Medulla oblongata (tissue), 1 donor: Measurements from ENCODE around the gene ARL6IP5.

ENCODE experiments used
- DNase-seq: peaks from one replicate; pipeline ENCODE4 v3.0.0-alpha.2; 2015; ENCODE audit errors: extremely low spot score

Gene ARL6IP5

DNA sequence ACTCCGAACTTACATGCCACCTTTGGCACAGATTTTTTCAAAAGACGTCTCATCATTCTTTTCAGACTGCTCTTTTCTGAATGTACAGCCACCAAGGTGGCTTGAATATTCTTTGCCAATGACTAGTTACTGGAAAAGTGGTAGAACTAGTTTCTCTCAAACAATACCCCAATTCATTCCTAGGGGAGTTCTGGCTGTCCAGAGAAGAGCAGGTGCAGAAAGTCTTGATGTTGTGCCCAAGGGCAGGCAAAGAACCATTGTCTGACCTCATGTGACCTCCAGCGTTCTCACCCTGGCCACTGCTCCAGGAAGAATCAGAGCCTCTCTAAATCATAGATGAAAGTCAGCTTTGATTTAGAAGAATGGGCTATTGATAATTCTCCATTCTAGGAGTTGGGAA lies 32.2 kb downstream of the ARL6IP5 start:
- peak; percentile 90 for DNase-seq

DNA sequence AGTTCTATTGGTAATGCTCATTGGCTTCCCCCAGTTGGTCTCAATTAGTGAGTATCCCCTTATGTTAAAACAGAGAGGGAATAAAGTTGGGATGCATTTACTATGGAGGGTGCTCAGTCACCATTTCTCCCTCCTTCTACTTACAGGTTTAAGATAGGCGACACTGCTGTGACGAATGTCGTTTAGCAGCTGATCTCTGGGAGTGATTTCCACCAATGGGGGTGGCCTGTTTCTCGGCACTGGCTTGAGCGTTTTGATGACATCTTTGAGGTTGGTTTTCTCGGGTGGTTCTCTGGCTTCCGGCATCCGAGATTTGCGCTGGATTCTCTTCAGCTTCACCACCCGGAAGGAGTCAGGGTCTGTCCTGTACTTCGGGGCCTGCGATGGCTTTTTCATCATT lies 33.8 kb downstream of the ARL6IP5 start:
- no peak for DNase-seq

GRCh38 chr3:69119138-69119537 lies 34.4 kb downstream of the ARL6IP5 start:
- no peak for DNase-seq

- no peak for DNase-seq
Observed at GRCh38 chr3:69119681-69120080, 34.9 kb downstream of the ARL6IP5 start.

DNA sequence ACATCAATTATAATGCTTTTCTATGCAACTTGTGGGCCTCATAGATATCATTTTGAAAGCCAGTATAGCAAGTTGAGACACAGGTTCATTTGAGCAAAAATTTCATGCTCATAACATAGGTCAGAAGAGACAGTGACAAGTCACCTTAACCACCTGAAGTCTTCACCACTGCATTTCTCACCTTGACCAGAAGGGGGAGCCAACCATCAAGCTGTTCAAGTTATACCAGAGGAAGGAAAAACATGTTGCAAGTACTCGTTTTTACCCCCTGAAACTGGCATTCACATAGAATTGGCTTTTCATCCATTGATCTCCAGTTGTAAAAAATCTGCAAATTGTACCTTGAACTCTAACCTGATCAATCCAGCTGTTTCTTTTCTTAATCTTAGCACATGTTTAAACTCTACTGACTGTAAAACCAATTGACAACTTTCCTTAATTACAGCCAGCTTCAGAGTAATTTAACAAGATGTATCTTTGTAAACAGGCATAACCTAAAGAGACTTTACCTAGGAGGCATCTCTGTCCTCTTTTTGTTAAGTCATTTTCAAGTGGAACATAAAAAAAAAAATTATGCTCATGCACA lies 36.2 kb downstream of the ARL6IP5 start:
- peak; percentile 93 for DNase-seq

- no peak for DNase-seq
Observed at GRCh38 chr3:69121513-69121912, 36.8 kb downstream of the ARL6IP5 start.

DNA sequence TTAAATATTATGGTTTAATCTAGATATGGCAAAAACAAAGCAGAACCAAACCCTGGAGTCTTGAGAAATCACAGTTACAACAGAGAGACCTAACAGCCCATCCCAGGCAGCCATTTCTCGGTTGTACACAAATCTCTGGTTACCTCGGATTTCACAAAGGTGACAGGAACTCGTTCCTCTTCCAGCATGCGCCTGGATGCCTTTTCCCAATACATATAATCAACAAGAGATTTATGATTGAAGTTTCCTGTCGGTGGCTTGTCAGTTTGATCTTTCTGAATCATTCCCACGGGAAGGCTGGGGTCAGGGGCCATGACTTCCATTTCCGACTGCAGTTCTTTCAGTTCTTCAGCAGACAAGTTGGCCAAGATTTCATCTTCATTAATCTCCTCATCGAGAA lies 37.2 kb downstream of the ARL6IP5 start:
- DNase-seq: no peak

- DNase-seq: no peak
Observed at GRCh38 chr3:69122403-69122802, 37.7 kb downstream of the ARL6IP5 start, which contains the start of gene LMOD3. Gene LMOD3, minus strand, starts transcription at chr3:69122595. Its CDS starts 209 bp downstream, at chr3:69122386.

DNA sequence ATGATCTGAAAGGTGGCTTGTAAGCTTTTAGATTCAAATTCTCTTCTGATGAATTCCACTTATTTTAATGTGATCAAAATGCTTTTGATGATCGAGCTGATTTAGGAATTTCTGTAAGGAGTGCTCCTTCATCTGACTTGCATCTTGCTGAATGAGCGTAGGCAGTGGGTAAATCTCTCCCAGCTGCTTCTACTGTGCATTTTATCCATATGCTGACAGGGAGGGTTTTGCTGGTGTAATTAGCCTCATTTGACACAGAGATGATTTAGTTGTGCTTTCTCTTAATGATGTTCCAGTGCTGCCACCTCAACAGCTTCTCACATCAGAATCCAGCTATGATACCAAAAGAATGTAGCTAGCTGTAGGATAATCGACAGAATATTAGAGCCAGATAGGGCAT lies 41.5 kb downstream of the ARL6IP5 start:
- DNase-seq: no peak

DNA sequence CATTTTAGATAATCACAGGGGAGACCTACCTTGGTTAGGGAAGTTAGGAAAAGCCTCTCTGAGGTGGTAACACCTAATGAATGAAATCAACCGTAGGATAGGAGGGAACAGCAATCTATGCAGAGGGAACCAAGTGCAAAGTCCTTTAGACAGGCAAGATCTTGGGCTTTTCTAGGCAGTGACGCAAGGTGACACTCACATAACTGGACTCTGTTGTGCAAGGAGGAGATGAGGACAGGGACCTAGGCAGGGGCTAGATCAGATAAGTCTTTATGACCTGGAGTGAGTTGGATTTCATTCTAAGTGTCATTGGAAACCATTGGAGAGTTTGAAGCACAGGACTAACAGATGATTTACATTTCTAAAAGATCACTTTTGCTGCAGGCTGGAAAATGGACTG lies 42.3 kb downstream of the ARL6IP5 start:
- DNase-seq: no peak

- no peak for DNase-seq
Observed at GRCh38 chr3:69128509-69128908, 43.8 kb downstream of the ARL6IP5 start.

DNA sequence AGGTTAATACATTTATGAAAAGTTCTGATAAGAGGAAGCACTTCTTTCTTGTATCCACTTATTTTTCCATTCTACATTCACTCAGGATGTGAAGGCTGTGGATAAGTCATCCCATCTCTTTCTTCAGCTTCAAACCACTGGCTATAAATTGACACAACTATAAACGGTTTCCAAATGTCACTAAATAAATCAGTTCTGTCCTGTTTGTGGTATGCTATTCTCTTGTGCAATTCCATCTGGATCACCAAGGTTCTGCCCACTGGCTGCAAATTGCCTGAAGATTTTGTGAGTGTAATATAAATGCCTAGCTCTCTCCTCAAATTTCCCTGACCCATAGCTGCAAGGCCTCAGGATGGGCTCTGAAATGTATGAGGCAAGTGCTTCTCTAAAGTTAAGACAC lies 44.8 kb downstream of the ARL6IP5 start:
- no peak for DNase-seq

DNA sequence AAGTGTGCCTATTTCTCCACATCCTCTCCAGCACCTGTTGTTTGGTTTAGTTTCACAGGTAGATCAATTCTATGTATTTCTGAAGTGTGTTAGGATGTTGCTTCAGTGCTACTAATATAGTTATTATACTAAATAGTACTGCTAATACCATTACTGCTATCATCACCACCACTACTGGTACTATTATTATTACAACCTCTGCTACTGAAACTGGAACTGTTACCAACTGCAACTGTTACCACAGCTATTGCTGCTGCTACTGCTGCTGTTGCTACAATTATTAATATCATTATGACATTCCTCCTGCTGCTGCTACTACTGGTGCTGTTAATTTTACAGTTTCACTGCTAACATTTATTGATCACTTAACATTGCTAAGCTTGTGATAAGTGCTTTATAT lies 46.0 kb downstream of the ARL6IP5 start:
- DNase-seq: no peak

DNA sequence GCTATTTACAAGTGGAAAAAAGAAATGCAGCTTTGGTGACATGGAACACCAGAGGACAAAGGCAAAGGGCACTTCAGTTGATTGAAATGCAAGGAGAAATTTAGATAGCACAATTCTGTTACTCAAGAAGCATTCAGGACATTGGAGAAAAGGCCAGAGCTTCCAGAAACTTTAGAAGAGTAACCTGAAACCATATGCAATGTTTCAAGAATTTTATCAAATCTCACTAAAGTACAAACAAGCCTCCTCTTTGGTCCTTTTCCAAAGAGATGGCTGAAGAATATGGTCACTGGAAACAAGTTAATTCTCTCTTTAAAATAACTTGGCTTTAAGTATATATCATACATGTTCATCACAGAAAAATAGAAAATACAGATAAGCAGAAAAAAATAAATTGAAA lies 52.3 kb downstream of the ARL6IP5 start:
- no peak for DNase-seq

DNA sequence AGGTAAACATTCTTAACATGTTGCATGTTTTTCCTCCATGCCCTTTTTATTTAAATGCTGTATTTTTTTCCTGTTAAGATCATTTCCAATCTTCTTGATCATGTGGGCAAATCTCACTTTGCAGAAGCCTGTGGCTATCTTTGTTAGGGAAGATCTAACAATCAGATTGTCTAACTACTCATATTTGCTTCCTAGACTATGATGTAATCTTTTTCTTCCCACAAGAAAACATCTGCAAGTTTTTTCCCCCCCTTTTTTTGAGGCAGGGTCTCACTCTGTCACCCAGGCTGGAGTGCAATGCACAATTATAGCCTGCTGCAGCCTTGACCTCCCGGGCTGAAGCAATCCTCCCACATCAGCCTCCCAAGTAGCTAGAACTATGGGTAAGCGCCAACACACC lies 52.7 kb downstream of the ARL6IP5 start:
- DNase-seq: no peak

DNA sequence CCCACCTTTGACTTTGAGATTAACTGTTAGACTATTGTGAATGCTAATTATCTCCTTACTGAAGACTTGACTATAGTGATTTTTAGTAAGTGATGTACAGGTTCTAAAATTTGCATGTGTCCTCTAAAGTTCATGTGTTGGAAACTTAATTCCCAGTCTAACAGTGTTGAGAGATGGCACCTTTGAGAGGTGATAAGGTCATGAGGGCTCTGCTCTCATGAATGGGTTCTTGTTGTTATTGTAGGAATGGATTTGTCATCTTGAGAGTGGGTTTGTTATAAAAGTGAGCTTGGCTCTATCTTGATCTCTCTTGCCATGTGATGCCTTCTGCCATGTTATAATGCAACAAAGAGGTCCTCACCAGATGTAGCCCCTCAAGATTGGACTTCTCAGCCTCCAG lies 56.6 kb downstream of the ARL6IP5 start:
- no peak for DNase-seq

DNA sequence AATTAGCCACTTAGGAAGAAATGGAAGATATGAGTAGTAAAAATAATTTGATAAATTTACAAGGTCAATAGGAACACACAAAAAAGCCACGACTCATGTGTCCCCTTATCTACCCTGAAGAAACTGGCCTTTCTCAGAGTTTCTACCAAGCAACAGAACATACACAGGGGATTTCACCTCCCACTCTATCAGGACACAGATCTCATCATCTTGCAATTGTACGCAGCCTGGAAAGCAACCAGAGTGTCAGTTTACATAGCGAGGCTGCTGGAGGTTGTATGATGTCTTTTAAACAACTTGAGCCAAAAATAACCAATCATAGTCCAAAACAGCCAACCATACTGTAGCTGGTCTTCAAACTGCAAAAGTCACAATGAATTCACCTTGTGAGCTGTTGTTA lies 57.4 kb downstream of the ARL6IP5 start:
- no peak for DNase-seq

DNA sequence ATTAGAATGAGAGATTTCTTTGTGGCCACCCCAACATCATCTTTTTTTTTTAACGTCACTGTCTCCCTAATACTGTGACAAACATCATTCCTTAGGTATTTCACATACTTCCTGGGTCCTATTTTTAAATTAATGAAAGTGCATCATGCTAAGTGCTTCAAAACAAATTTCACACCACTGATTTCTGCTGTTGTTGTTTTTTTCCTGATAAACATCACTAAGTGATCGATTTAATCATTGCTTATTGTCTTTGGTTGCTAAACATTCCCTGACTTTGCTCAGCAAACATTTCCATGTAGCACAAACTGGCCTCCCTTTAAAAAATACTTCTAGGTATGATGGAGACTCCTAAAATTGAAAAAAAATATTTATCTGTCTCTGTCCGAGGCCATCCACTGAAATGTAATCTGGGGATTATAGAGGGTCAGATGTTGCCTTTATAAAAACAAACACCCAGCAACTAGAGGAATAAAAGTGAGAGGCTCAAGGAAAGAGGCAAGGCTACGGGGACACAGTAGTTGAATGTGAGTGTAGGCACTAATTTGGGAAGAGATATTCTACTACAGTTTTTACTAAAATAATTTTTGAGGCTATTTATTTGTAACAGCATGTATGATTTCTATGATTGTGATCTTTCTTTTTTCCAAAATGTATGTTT lies 58.2 kb downstream of the ARL6IP5 start:
- DNase-seq: no peak

GRCh38 chr3:69143612-69144011 lies 58.9 kb downstream of the ARL6IP5 start:
- no peak for DNase-seq

DNA sequence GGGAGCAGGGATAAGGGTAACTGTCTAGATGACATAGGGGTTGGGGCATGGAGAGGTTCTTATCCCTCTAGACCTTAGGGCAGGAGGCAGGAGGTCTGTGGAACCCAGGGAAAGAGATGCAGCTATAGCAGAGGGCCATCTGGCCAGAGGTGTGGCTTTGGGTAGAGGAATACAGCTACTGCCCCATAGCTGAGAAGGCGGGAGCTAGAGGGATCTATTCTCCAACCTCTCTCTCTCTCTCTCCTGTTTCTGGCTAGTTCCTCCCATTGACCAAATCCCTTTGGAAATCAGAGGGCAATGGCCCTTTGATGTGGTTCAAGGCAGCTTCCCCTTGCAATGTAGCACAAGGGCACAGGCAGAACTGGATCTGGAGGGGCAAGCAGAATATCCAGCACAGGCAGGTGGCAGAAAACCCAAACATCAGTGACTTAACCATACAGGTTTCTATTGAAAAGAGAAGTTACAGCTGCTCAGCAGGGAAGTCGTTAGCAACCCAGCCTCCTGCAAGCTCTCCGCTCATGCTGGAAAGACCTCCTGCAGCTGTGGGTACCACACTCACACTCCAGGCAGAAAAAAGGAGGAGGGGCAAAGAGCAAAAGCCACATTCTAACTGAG lies 60.0 kb downstream of the ARL6IP5 start:
- DNase-seq: no peak

- DNase-seq: no peak
Observed at GRCh38 chr3:69145688-69146087, 61.0 kb downstream of the ARL6IP5 start.

- no peak for DNase-seq
Observed at GRCh38 chr3:69149586-69149985, 64.8 kb downstream of the ARL6IP5 start.
